ENCODE measurements around the gene KRTAP12-1.

KRTAP12-1 gene

DNA sequence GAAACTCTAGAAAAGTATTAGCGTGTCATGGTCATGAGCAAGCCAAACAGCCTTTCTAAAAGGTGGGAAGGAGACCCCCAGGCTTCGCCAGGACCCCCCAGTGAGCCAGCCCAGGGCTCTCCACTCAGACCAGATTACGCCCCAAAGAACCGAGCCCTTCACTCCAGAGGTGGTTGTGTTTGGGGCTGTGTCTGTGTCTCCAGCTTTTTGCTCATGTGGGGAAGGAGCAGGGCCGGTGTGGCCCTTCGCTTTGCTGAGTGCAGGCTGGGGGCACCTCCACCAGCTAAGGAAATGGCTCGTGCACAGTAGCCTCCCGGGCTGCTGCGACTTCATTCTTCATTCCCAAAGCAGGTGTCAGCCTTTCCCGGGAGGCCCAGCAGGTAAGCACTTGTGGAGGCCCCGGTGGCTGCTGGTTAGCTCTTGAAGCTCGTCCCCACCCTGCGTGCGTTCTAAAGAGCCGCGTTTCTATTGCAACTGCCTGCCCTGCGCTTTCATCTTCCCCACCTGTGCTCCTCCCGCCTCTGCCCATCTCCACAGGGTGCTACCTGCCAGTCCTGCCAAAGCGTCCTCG lies 28.9 kb upstream of the KRTAP12-1 start:
- peak in 1 of 2 experiments; percentile 72 for DNase-seq

DNA sequence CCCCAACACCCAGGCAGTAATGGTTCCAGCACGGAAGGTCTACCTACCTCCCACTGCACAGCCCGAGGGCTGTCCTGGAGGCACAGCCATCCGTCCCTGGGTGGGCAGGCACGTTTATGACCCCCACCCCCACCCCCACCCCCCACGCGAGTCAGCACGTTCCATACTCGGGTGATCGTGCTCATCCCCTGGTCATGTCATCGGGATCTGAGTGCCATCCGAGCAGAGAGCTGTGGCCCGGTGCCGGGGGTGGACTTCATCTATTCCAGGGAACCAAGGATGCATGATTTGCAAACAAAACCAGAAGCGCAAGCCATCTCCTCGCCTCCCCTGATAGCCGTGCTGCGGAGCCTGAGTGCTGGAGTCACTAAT lies 28.3 kb upstream of the KRTAP12-1 start:
- DNase-seq = peak in 1 of 2 experiments; percentile 32

DNA sequence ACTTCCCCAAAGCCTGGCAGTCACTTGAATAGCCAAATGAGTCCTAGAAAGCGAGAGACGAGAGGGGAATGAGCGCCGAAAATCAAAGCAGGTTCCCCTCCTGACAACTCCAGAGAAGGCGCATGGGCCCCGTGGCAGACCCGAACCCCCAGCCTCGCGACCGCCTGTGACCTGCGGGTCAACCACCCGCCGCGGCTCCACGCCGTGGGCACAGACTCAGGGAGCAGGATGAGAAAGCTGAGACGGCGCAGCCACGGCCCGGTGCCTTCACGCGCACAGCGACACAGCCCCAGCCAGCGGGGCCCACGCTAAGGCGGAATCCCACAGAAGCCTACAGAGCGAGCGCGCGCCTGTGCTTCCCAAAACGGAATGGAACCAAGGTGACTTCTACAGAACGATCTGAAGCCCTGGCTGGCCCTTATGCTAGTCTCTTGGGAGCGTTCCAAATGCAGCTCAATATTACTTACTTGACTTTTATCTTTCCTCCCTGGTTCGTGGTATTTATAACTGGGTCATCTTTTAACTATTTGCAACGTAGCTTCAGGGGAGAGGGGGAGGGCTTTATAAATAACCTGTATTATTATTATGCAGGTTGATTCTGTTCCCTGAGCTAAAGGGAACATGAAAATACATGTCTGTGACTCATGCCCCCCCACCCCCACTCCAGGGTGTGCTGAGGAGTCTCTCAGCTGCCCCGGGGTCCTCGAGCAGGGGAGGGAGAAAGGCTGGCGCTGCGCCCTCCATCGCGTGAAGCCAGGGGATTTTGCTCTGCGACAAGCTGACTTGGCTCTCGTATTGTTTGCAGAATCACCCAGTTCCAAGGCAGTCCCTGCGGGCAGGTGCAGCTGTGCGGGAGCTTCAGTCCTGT lies 27.7 kb upstream of the KRTAP12-1 start:
- DNase-seq = peak in 1 of 2 experiments; percentile 34

DNA sequence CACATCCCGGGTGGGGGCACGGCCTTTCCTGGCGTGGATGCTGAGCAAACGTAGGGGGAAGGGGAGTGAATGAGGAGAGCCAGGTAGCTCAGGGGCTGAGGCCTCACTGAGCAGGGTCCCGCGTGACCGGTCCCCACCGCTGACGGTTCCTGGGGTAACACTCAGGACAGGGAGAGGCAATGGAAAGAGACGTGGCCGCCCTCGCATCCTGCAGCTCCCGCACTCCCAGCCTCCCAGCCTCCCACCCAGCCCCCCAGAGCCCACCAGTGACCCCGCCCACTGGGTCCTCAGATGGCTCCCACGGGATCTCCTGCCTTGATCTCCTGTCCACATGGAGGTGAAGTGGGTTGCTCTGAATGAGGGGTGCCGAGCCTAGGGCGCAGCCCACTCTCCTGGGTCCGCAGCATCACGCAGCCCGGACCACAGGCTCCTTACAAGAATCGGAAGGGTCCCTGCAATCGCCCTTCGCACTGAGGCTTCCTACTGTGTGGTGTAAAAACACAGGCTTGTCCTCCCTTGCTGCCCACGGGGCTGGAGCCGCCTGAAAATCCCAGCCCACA lies 27.0 kb upstream of the KRTAP12-1 start:
- DNase-seq = no peak

DNA sequence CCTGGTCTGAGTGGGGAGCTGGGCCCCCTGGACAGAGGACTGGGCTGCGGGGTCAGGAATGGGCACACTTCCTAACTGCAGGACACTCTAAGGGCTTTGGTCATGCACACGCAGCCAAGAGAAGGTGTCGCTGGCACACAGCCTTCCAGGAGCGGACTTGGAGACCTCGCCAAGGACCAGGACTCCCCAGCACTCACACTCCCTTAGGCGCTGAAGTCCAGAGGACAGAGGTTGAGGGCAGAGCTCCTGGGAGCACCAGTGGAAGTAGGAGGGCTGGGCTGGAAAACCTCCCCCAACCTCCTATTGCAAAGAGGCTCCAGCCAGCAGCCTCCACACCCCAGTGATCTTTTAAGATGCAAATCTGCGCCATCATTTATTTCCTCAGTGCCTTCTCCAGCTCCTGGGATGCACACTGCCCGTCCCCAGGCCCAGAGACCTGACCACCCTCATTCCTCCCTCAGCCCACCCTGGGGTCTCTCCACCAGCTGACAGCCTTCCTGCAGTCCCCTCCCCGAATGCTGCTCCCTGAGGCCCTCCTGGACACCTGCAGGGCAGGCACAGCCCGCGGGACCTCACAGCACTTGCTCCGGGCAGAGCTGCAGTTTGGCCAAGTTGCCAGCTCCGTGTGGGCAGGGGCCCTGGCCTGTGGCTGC lies 26.4 kb upstream of the KRTAP12-1 start:
- DNase-seq = peak in 1 of 2 experiments; percentile 43

DNA sequence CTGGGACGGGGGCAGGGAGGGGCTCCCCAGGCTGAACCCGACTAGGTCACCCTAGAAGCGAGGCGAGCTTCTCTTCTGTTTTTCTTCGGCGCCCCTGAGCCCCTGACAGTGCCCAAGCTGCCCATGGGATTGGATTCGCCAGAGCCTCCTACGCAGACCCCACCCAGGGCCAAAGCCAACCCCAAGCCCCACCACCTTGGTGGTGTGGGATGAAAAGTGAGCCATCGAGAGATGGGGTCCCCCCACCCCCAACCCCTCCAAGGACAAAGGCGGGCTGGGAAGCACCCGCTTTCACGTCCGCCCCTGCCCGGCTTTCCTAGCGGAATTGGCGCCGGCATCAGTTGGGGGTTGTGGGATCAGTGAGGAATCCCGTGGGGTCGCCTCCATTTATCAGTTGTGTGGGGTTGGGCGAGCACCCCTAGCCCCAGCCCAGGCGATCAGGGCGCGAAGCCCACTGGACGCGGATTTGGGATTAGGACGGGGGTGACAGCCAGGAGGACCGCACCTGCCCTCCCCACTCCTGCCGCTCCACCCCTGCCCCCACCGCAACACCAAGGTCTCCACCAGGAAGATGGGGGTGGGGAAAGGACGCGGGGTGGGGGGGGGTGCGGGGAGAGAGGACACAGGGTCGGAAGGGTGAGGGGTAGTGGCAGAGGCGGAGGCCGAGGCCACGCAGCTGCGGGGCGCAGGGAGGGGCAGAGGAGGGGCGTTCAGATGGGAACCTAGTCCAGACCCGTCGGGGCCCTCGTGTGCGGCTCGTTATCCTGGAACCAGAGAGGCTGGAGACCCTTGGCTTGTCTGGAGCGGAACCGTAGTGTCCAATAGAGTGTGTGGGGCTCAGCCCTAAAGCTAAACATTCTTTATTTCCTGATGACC lies 25.0 kb upstream of the KRTAP12-1 start:
- no peak for DNase-seq

DNA sequence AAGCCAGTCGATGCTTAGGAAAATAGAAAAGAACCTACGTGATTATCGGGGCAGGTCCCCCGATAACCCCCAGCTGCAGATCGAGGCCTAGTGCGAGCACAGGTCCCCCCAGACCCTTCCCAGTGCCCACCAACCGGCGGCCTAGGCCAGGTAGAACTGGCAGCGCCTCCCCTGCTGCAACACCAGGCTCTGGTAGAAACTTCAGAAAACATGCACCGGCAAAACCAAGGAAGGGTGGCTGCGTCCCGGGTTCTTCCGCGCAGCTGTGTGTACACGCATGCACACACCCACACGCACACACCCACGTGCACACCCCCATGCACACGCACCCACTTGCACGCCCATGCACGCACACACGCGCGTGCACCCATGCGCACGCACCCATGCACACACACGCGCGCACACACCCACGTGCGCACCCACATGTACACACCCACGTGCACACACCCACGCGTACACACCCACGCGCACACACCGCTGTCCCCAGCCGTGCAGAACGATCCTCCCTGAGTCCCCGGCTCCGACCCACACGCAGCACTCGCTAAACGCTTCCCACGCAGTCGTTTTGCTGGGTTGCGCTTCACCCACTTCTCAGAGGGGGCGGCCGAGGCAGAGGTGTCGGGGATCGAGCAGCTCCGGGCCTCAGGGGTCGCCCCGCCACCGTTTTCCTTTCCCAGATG lies 24.2 kb upstream of the KRTAP12-1 start:
- no peak for DNase-seq

DNA sequence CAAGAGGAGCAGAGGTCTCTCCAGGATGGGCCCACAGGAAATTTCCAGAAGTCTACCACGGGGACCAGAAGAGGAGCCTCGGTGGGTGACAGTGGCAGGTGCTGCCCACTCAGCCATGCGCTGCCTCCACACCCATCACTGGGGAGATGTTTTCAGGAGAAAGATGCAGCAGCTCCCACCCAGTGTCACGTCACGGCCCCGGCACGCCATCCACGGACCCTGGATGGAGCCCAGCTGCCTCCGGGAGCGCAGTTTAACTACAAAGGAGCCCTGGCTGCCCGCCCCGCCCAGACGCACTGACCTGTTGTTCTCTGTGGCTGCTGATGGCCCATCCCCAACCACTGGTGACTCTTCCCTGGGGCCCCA lies 22.7 kb upstream of the KRTAP12-1 start:
- no peak for DNase-seq

DNA sequence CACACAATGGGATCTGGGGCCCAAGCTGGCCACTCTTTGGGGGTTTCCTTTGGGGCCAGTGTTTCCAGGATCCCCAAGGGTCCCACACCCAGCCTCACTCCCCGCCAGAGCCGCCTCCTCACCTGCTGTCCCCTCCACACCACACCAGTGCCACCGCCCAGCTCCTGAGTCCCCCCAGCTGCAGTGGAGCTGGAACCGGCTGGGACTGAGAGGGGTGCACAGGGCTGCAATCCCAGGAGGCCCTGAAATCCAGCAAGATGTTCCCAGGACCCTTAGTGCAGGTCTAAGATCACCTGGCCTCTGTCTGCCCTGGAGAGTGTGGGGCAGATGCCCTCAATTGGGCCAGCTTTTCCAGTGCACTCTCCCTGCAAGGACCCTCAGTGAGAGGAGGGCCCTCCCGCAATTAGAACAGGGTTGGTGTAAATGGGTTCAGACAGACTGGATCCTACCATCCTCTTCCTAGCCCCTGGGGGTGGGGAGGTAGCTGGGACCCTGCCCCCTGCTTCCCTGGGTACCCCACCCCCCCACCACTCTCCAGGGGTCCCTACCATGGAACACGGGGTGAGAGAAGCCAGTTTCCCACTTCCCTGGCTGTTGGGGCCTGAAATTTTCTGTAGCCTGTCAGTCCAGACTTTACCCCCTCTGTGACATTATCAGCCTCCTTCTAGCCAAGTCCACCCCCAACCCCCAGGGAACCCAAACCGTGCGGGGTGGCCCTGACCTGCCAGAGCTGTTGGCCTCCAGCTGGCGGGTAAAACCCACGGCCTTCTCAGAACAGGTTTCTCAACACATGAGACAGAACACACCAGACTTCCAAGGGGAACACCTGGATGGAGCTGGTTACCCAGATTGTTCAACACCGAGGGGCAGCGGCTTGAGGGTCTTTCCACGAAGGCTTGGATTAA lies 22.0 kb upstream of the KRTAP12-1 start:
- DNase-seq = no peak

DNA sequence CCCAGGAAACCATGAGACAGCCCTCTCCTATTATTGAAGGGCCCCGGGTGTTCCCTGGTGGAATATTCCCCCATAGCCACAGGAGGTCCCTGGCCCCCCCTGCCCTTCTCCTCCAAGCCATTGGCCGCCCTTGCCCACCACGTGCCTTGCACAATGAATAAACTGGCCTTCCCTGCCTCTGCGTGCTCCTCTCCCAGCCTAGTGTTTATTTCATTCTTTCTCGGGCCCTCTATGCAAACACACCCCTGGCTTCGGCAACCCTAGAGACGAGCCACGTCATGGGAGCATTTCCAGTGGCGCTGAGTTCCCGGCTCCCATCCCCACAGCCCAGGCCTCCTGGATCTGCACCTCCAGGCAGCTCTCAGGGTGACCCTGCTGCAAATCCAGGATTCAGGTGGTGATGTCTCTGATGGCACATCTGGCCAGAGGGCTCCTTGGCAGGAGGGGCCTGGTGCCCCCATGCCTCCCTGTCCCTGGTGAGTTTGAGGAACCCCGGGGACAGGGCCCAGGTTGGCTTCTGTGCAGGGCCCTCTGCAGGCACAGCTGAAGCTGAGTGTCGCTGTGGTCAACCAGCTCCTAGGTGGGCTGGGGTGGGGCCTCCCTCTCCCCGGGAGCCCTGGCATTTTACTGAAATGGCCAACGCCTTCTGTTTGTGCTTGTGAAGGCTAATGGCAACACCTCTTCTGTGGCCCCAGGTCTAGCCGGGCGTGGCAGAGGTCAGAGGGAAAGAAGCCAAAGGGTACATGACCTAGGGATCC lies 21.2 kb upstream of the KRTAP12-1 start:
- DNase-seq = peak in 1 of 2 experiments; percentile 42

DNA sequence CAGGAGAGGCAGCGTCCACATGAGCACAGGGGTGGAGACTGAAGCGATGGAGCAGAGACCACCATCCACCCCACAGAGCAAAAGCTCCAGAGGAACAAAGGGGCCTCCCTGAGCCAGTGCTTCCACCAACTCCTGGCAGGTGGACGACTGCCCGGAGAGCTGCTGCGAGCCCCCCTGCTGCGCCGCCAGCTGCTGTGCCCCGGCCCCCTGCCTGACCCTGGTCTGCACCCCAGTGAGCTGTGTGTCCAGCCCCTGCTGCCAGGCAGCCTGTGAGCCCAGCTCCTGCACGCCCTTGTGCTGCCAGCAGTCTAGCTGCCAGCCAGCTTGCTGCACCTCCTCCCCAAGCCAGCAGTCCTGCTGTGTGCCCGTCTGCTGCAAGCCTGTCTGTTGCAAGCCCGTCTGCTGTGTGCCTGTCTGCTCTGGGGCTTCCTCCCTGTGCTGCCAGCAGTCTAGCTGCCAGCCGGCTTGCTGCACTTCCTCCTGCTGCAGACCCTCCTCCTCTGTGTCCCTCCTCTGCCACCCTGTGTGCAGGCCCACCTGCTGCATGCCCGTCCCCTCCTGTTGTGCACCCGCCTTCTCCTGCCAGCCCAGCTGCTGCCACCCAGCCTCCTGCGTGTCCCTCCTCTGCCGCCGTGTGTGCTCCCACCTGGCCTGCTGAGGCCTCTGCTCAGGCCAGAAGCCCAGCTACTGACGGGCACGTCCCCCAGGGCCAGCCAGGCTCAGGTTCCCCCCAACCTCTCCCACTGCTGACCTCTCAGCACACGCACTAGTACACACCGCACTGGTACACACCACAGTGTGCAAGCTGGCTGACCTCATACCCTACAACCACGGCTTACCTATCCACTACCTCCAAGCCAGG lies 20.4 kb upstream of the KRTAP12-1 start:
- DNase-seq = no peak

DNA sequence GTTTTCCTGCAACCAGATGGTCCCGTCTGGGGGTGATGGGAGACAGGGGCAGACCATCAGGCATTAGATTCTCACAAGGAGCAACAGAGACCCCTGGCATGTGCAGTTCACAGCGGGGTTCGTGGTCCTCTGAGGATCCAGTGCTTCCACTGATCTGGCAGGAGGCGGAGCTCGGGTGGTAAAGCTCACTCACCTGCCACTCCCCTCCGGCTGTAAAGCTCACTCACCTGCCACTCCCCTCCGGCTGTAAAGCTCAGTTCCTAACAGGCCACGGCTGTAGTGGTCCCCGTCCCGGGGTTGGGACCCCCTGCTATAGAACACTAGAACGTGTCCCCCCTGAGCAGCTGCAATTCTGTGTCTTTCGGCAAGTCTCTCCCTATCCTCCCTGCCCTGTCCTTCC lies 19.6 kb upstream of the KRTAP12-1 start:
- DNase-seq = no peak

DNA sequence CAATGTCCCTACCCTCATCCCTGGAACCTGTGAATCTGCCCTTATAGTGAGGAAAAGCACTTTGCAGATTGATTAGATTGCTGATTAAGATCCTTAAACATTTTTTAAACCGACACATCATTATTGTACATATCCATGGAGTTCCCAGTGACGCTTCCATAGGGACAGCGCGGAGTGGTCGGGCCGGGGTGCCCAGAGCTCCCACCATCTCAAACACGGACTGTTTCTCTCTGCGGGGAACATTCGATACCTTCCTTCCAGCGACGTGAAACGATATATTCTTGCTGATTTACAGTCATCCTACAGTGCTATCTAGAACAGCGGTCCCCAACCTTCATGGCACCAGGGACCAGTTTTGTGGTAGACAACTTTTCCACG lies 19.0 kb upstream of the KRTAP12-1 start:
- no peak for DNase-seq

DNA sequence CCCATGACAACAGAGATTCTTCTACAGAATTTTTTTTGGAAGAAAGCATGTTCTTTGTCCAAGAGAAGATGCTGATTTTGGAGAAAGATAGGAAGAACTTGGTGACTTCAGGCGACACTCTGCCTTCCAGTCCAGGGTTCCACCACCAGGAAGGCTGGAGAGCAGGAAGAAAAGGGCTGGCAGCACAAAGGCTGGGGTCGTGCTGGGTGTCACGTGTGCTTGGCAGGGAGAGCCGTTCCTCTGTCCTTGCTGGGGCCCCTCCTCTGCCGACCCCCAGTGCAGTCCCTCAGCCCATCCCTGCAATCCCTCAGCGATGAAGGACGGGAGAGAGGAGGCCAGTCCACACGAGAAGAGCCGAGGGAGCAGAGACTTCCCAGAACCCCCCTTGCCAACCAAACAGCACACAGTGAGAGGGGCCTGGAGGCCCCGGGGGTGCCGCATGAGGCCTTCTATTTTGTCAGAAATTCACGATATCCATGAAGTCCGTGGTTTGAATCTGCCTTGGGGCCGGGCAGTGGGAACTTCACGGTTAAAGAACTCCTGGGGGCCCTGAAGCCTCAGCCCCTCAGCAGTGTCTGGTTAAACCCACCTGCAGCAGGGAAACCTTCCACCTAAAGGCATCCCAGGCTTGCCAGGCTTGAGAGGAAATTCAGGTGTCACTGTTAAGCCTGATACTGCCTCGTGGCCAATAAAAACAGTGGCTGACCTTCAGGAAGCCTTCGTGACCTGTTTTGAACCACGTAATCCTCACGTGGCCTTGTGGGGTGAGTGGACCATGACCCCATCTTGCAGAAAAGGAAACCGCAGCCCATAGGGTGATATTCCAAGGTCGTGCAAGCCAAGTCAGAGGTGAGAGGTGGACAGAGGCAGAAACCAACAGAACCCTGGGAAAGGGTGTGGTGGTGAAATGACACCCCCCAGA lies 18.4 kb upstream of the KRTAP12-1 start:
- DNase-seq = no peak

DNA sequence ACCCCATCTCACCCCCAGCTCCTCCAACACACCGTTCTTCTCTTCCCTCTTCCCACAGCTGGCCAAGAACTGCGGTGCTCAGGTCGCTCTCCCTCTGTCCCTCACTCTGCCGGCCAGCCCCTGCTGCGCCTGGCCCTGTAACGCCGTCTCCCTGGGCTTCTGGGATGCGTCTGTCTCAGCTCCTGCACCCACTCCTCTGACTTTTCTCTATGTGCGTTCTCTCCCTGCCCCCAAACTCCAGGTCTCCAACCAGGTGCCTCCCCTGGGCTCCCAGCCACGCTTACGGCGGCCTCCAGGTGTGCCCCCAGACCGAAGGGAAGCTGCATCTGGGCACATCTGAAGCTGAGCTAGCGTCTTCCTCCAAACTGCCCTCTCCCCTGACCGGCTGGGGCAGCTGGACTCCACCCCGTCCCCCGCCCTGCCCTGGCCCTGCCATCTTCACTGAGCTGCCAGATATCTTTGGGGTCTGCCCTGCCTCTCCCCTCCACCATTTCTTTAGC lies 17.6 kb upstream of the KRTAP12-1 start:
- no peak for DNase-seq

DNA sequence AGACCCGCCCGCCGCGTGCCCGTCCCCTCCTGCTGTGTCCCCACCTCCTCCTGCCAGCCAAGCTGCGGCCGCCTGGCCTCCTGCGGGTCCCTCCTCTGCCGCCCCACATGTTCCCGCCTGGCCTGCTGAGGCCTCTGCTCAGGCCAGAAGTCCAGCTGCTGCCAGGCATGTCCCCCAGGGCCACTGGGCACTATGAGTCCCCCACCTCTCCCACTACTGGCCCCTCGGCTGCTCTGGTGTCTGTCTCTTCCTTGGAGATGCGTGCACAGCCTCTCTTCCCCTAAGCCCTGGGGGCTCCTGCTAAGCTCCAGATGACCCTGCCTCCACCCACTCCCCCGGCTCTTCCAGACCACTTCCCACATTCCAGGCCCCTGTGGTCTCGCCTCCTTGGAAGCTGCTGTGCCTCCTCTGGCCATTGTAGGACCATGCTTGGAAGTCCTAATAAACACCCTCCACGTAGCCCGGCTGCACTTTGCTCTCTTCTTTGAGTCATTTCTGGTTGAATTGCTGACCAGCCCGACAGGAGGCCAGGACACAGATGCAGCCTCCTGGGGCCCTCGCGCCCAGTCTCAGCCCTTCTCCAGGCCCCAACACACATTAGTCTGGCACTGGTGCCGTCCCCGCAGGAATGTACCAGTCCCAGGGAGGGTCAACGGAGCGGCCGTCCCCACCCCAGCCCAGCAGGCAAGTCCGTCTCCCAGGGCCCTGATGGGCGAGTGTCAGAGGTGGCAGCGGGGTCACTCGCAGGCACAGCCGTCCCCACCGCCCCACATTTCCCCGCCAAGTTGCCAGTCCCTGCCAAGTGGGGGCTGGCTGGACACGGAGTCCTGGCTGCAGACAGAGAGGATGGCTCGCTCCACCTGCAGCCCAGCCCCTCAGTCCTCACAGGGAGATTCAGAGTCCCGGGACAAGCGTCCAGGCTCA lies 16.1 kb upstream of the KRTAP12-1 start:
- no peak for DNase-seq
